Measurements from ENCODE around the gene PXDC1. TPM values are rescaled to one million over a fixed set of nuclear protein-coding genes. Genes with fewer than 3 reads are reported as not detected.
"Not testable (repeated sequence)": the region's sequence is repeated elsewhere in the genome, so short reads cannot be mapped to it uniquely, and the experiment has no call there.

The PXDC1 gene
- polyA plus RNA-seq, 3 donors = 9.3 to 75.2 (median 70.9) TPM

DNA sequence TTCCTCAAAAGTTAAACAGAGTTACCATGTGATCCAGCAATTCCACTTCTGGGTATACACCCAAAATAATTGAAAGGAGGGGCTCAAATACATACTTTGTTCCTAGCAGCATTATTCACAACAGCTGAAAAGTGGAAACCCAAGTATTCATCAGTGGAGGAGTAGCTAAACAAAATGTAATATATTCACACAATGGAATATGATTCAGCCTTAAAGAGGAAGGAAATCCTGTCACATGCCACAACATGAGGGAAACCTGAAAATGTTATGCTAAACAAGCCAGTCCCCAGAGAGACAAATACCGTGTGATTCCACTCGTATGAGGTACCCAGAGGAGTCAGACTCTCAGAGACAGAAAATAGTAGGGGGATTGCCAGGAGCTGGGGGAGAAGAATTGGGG lies 44.5 kb downstream of the PXDC1 start:
- H3K27ac ChIP-seq (ENCODE audit: low read depth, low read length) = no peak overlapping the region
- WGBS, 3 donors = 38 to 87% (median 40%) methylated on average over 2 of the region's 2 CpGs

DNA sequence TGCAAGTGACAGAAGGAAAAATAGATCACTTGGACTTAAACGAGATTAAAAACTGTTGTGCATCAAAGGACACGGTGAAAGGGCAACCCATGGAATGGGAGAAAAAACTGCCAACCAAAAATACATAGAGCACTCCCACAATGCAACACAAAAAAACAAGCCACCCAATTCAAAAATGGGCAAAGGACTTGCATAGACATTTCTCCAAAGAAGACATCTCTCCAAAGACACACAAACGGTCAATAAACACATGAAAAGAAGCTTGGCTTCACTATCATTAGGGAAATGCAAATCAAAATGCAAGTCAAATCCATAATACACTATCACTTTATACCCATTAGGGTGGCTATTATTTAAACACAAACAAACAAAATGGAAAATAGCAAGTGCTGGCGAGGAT lies 45.0 kb downstream of the PXDC1 start:
- H3K27ac ChIP-seq (ENCODE audit: low read depth, low read length) = no peak overlapping the region
- WGBS, 3 donors = 86 to 90% (median 88%) methylated on average over 4 of the region's 4 CpGs

DNA sequence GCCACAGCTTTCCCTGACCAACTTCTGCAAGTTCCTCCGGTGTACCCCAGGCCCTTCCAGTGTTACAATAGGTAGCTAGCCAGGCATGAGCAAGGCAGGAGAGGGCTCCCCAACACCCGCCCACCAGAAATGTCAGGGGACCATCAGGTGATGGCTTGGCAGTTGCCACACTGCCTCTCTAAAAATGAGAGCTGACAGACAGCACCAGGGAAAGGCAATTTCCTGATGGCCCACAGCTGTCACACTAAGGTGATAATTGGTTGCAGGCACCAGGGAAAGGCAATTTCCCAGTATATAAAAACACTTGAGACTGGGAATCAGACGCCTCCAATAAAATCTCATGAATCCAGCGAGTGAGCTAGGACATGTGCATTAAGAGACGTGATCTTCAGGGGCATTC lies 49.9 kb downstream of the PXDC1 start:
- no peak overlapping the region for H3K27ac ChIP-seq (ENCODE audit: low read depth, low read length)
- WGBS, 3 donors = 83 to 90% (median 88%) methylated on average over 5 of the region's 5 CpGs

DNA sequence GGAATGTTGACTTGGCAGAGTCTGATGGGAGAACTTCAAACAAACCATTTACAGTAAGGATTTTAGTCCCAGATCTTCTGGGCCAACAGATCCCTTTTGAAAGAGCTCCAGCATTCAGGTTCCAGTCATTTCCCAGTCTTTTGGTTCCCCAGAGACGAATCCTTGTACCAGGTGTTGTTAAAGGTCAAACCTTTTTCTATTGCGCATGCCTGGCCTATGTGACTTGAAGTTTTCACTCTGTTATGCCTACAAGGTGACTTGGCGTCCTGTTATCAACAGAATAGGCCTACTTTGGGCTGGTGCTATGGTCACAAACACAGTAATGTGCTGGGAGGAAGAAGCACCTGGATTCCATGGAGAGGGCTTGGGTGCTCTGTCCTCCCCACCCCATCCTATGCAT lies 52.3 kb downstream of the PXDC1 start:
- 89 to 98% (median 93%) methylated on average over 3 of the region's 3 CpGs for WGBS, 3 donors
- no peak overlapping the region for H3K27ac ChIP-seq (ENCODE audit: low read depth, low read length)

DNA sequence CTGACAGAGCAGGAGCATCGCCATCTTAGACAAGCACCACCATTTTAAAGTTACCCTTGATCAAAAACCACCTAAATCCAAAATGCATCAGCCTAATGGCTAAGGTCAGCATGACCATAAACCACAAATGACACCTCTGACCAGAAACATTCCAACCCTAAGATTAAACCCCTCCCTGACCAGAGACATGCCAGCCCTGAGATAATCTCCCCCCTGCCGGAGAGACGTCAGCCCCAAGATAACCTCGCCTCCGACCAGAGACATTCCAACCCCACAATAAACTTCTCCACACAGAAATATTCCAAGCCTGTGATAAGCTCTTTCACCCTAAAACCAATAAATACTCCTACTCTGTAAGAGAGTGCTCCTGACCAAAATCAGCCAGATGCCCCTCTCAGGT lies 53.5 kb downstream of the PXDC1 start:
- WGBS, 3 donors = 93 to 95% (median 94%) methylated on average over 5 of the region's 5 CpGs
- no peak overlapping the region for H3K27ac ChIP-seq (ENCODE audit: low read depth, low read length)

DNA sequence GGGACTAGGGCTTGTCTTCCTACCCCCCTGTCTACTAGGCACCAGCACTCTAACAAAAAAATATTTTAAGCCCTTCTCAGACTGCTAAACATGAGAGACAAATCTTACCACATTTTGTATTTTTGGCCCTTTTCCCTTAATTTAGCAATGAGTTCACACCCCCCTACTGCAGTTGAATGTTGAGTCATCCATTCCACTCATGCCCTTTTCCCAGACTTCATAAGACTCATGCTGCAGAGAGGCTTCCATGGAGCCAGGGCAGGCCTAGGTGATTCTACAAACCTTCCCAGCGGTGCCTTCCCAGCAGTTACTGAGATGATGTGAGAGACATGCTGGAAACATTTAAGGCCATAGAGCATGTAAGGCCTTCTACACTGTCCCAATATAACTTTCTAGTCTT lies 53.9 kb downstream of the PXDC1 start:
- no peak overlapping the region for H3K27ac ChIP-seq (ENCODE audit: low read depth, low read length)
- WGBS, 3 donors = 91 to 95% (median 92%) methylated on average over 1 of the region's 1 CpG

DNA sequence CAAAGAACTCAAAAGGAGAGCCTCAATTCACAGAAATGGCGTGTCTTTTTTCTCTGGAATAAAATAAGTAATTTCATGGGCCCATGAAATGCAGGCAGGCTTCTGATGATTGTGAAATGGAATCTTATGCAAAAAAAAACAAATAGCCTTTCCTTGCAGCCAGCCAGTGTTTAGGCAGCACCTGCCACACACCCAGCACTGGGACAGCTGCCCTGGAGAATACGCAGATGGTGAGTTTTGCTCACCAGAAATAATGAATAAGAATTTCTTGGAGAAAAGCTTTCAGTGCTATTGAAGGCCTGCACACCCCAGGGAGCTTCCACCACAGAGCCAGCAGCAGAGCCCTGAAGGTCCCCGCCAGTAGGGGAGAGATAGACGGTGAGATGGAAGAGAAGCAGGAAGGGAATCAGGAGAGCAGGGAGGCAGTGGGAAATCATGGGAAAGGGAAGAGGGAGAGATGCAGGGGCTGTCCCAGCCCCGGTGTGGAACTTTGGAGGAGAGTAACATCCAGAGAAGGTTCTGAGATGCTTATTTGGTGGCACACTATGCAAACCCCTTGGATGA lies 54.9 kb downstream of the PXDC1 start:
- 77 to 83% (median 80%) methylated on average over 5 of the region's 5 CpGs for WGBS, 3 donors
- no peak overlapping the region for H3K27ac ChIP-seq (ENCODE audit: low read depth, low read length)

DNA sequence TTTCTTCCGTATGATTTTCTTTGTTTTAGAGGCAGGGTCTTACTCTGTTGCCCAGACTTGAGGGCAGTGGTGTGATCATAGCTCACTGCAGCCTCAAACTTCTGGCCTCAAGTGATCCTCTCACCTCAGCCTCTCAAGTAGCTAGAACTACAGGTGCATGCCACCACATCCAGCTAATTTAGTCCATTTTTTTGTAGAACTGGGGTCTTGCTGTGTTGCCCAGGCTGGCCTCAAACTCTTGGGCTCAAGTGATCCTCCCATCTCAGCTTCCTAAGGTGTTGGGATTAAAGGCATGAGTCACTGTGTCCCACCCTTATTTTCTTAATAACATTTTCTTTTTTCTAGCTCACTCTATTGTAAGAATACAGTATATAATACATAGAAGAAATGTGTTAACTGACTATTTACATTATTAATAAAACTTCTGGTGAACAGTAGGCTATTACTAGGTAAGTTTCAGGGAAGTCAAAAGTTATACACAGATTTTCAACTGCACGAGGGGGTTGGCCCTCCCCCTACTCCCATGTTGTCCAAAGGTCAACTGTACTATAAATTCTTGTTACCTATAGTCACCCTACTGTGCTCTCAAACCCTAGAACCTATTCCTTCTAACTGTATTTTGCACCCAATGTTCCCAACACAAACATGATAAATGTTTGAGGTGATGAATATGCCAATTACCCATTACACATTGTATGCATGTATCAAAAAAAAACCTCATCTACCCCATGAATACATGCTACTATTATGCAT lies 56.3 kb downstream of the PXDC1 start:
- WGBS, 3 donors = 56 to 84% (median 75%) methylated on average over 2 of the region's 2 CpGs
- H3K27ac ChIP-seq (ENCODE audit: low read depth, low read length) = no peak overlapping the region

DNA sequence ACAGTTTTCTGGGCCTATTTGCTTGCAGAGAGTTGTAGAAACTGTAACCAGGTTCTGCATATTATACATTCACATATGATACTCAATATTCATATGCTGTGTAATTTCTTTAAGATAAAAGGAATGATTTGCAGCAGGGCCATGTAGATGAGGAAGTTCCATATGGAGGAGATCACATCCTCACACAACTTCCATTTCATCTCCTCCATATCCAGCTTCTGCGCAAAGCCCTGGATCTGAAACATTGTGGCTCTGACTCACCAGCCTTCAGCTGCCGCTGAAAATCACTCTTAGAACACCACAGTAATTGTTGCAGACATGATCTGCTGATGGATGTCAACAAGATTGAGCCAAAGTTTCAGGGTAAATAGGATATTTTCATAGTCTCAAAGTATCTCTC lies 57.7 kb downstream of the PXDC1 start:
- 92 to 94% (median 93%) methylated on average over 2 of the region's 2 CpGs for WGBS, 3 donors
- no peak overlapping the region for H3K27ac ChIP-seq (ENCODE audit: low read depth, low read length)

DNA sequence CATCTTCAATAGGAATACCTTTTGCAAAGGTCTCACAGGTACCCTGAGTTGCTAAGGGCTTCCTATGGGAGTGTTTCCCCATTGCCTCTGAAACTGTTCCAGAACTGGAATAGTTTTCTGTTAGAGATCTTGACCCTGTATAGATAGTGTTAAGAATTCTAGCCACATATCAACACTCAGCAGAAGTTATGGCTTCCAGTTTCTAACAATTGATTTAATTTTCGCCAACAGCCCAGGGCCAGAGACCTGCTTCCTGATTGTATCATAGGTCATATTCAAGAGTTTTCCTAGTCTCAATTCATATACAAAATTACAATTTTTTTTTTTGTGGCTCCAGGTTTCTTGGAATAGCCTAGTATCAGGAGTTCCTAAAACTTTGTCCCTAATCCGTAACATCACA lies 61.0 kb downstream of the PXDC1 start:
- whole genome bisulfite sequencing, 3 donors = 89 to 94% (median 90%) methylated on average over 2 of the region's 2 CpGs
- no peak overlapping the region for H3K27ac ChIP-seq (ENCODE audit: low read depth, low read length)

DNA sequence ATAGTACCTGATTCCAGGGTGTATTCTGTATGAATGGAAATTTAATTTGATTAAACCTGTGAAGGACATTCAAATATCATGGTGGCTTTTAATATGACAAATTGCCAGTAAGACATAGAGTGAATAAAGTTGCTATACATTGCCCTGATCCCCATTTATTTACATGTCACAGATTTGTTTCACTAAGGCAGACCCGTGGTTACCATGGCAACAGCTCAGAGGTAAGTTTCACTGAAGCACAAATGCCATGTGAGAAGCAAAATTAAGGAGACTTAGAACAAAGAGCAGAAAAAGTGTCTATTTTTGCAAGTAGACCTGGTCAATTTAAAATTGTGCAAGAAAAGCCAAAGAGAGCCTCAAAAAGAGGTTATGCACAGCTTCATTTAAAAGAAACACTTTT lies 63.7 kb downstream of the PXDC1 start:
- no peak overlapping the region for H3K27ac ChIP-seq (ENCODE audit: low read depth, low read length)
- WGBS, 3 donors = 38 to 64% (median 46%) methylated on average over 1 of the region's 1 CpG

DNA sequence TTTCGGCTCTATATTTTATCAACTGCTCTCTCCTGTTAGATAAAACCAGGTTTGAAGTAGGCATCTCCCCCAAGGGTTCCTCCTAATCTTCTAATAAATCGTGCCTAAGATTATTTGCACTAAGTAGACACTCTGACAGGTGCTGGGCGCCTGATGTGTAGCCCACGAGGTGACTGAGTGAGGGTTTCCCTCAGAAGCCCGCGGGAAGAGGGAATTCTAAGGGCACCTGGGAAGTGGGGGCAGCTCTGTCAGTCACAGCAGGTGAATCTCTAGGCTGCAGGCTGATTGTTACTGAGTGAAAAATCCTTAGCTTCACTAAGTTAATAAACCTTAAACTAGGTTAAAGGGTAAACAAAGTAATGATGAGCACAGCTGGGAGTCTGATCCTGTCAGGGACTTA lies 68.2 kb downstream of the PXDC1 start:
- no peak overlapping the region for H3K27ac ChIP-seq (ENCODE audit: low read depth, low read length)
- 33 to 67% (median 64%) methylated on average over 6 of the region's 6 CpGs for WGBS, 3 donors

DNA sequence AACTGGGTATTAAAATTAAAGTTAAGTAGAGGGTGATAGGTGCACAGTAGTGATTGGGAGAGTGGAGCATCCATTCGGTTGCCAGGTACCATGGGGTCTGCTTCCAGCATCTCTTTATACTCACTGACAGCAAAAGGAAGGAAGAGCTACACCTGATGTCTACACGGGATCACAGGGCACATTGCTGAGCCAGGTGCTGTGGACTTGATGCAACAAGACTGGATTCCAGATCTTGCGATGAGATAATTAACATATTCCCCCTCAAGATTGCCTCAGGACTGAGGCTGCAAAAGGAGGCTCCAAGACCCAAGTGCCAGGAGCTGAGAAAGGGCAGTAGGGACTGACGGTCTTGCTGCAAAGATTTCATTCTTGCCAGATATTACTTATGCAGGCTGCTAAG lies 72.6 kb downstream of the PXDC1 start:
- H3K27ac ChIP-seq (ENCODE audit: low read depth, low read length) = no peak overlapping the region
- 86 to 89% (median 88%) methylated on average over 4 of the region's 4 CpGs for WGBS, 3 donors

DNA sequence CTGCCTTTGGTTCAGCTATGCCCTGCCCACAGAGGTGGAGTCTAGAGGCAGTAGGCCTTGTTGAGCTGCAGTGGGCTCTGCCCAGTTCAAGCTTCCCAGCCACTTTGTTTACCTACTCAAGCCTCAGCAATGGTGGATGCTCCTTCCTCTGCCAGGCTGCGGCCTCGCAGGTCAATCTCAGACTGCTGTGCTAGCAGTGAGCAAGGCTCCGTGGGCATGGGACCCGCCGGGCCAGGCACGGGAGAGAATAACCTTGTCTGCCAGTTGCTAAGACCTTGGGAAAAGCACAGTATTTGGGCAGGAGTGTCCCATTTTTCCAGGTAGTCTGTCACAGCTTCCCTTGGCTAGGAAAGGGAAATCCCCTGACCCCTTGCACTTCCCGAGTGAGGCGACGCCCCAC lies 73.8 kb downstream of the PXDC1 start:
- WGBS, 3 donors = 90 to 96% (median 92%) methylated on average over 9 of the region's 9 CpGs
- H3K27ac ChIP-seq (ENCODE audit: low read depth, low read length) = not testable (repeated sequence)

DNA sequence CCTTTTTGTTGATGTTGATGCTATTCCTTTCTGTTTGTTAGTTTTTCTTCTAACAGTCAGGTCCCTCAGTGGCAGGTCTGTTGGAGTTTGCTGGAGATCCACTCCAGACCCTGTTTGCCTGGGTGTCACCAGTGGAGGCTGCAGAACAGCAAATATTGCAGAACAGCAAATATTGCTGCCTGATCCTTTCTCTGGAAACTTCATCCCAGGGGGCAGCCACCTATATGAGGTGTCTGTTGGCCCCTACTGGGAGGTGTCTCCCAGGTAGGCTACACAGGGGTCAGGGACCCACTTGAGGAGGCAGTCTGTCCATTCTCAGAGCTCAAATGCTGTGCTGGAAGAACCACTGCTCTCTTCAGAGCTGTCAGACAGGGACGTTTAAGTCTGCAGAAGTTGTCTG lies 74.2 kb downstream of the PXDC1 start:
- 50 to 63% (median 58%) methylated on average over 1 of the region's 1 CpG for WGBS, 3 donors
- not testable (repeated sequence) for H3K27ac ChIP-seq (ENCODE audit: low read depth, low read length)

Other genes with a start within 250 kb of the PXDC1 start
- 10 to 100 TPM in 1 of 3 donors, 1 to 10 TPM in 2; 7.3 to 12.4 (median 9.2) TPM for gene FAM50B, start 97.7 kb upstream of the PXDC1 start, polyA plus RNA-seq